GM19099 (cell line): ENCODE data around the gene FNBP1L.

Source experiments
- POLR2A ChIP-seq: IDR thresholded peaks from 3 replicates; pipeline ENCODE4 v1.6.1; 2011; ENCODE audit warnings: low read depth; ENCODE audit not compliant: insufficient read length; ENCODE audit errors: extremely low read depth

Gene FNBP1L

DNA sequence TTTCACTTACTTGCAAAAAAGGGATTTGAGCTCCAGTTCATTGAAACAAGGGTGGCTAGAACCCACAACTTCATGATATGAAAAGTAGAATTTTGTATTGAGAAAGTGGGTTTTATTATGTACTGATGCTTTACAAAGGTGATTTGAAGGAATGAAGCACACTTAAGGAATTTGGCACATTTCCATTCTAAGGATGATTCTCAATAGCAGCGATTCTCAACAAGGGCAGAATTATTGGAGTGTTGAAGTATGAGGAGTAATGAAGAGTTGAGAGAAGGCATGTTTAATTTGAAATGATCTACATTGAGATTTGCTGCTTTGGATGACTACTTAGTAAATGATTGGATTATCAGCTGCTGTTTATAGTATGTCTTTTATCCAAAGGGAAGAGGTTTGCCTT lies 54.7 kb downstream of the FNBP1L start:
- no peak for TF ChIP-seq POLR2A

DNA sequence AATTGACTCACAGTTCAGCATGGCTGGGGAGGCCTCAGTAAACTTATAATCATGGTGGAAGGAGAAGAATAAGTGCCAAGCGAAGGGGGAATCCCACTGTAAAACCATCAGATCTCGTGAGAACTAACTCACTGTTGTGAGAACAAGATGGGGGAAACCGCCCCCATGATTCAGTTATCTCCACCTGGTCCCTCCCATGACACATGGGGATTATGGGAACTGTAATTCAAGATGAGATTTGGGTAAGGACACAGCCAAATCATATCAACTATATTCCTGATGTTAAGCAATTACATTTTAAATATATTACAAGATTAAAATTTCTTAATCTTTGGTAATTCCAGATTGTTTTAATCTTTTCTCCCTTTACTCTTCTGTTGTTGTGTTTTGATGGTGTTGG lies 55.2 kb downstream of the FNBP1L start:
- no peak for TF ChIP-seq POLR2A

DNA sequence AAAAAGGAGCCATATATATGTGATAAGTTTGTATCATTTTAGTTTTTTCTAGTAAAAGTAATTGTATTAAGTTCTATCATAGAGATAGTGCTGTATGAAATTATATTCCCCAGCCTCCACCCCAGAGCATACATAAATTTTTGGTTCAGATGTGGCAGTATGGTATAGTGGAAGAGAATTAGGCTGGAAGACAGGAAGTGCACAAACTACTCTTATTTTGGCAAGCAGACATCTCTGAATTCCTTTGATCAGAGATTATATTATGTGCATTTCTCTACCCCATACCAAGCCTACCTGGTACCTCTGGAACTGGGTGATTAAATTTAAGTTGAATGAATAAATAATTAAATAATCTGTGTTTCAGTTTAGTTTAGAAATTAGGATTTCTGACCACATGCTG lies 55.9 kb downstream of the FNBP1L start:
- TF ChIP-seq POLR2A, result no peak

DNA sequence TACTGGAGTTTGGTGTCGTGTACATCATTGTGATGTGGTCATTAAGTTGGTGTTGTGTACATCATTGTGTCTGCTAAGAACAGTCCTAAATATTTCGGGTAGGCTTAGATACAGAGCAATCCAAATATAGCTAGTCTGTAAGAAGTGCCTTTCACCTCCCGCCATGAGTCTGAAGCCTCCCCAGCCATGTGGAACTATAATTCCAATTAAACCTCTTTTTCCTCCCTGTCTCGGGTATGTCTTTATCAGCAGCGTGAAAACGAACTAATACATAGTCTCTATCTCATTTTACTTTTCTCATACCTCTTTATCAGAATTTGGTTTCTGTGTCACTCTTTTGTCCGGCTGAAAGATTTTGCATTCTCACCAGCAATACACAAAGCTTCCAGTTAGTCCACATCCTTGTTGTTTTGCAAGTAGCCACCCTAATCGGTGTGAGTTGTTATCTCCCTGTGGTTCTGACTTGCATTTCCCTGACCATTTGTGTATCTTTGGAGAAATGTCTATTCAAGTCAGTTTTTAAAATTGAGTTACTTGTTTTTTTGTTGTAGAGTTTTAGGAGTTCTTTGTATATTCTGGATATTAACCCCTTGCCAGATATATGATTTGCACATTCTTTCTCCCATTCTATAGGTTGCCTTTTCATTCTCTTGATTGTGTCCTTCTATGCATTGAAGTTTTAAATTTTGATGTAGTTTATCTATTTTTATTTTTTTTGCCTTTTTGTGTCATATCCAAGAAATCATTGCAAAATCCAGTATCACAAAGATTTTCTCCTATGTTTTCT lies 56.5 kb downstream of the FNBP1L start:
- TF ChIP-seq POLR2A, result no peak

DNA sequence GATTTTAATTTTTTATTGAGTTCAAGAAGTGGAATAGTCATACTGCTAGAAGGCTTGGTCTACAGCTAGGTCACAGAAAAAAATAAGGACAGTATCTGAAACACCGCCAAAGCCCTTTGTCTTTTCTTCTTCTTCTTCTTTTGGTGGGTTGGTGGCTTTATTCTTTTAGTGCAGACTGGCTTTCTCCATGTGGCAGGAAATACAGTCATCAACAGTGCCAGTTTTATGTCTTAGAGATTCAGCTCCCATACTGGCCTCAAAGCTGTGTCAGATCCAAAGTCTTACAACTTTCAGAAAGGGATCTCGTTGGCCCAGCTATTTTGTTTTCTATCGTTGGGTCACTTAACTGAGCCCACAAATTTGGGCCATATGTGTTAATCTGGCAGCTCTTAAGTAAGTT lies 58.2 kb downstream of the FNBP1L start:
- TF ChIP-seq POLR2A, result no peak

DNA sequence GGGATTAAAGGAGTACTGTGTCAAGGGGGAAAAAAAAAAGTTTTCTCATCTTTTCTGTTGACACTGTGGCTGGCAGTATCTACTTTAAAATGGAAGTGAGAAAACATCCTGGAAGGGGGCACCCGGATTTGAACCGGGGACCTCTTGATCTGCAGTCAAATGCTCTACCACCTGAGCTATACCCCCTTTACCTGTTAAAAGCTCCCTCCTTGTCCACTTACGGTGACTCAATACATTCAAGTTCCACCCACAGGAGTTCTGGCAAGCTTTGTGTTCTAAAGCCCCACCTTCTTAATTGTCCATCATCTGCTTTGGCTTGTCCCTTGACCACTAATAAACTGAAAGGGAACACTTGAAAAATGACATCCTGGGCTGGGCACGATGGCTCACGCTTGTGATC lies 68.2 kb downstream of the FNBP1L start:
- no peak for TF ChIP-seq POLR2A

DNA sequence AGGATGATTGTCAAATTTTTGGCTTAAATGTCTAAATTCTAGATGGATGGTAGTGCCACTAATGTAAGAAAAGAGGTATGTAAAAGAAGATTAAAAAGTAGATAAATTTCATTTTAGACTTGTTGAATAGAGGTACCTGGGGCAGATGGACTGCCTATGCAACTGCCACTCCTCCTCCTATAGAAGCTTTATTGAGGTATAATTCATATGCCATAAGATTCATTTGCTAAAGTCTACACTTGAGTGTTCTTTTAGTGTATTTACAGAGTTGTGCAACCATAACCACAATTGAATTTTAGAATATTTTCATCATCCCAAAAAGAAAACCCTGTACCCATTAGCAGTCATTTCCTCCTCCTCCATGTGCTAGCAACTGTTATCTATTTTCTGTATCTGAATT lies 70.6 kb downstream of the FNBP1L start:
- no peak for TF ChIP-seq POLR2A

DNA sequence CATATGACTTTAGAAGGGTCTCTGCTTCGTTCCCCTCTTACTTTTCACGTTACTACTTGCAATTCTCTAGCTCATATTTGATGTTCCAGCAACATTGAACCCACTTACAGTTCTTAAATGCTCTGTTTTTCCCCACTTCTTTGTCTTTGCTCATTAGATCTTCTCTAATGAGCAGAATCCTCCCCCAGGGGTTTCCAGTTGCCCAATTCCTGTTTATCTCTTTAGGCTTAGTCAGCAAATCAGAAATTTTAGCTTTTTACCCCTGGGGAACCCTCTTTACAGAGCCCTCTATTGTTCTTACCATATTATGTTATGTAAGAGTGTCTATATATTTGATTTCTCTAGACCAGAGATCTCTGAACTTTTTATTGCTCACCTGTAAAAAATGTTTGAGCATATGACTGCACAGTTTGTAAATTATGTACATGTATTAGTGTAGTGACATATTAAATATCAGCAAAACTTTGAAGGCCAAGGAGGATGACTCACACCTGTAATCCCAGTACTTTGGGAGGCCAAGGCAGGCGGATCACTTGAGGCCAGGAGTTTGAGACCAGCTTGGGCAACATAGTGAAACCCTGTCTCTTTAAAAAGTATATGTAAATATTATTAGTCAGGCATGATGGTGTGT lies 71.4 kb downstream of the FNBP1L start:
- TF ChIP-seq POLR2A, result no peak

DNA sequence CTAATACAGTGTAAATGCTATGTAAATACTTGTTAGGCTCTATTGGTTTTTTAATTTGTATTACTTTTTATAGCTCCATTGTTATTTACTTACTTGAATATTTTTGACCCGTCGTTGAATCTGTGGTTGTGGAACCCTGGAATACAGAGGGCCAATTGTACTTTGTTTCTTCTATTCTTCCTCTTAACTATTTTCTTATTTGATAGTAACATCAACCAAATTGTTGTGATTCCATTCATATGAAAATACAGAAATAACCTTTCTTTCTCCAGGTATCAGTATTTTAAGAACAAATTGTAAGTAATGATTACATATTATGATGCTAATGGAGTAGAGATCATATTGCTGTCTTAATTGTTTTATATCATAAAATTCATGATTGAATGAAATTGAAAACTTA lies 73.7 kb downstream of the FNBP1L start:
- TF ChIP-seq POLR2A, result no peak

DNA sequence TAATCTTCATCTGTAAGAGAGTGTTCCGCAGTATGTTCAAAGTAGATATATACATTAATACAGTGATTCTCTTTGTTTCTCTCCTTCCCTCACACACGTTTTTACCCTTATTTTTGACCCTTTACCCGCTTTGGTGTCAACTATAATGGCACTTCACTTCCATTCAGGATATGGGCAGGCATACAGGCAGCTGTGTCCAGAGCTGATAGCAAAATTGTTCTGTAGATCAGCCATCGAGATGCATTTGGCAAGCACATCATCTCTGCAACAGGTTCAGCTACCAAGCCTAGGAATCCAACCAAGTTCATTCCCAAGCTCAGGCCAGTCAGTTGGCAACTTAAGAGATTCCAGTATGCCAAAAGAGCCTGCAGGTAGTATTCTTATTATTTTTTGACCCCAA lies 74.8 kb downstream of the FNBP1L start:
- no peak for TF ChIP-seq POLR2A

DNA sequence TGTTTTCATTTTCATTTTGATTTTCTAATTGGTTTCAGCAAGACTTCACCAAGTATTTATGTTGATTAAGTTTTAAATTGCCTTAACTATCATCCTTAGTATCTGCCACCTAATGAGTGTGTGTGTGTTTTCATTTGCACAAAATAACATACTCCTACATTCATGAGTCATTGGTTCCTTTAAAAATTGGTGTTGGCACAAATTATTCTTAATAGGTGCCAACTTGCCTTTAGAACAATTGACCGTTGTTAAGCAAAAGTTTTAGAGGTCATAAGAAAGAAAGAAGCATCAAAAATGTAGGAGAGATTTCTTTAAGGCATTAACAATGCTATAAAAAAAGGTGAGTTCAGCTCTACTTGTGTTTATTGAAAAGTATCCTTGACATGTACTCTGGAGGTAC lies 77.5 kb downstream of the FNBP1L start:
- no peak for TF ChIP-seq POLR2A

DNA sequence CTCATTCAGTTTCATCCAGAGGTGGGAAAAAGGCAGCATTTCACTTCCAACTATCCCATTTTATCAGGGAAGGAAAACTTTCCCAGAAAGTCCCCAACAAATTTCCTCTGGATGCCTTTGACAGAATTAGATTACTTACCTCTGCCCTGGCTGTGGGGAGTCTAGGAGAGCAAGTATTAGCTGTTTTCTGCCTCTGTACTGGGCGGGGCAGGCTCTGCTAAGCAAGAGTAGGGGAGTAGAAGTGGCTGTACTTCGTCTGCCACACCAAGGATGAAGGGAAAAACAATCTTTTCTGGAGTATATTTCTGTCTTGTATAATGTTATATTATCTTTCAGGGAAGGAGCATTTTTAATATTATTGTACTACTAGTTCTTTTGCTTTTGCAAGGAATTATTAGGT lies 78.5 kb downstream of the FNBP1L start:
- no peak for TF ChIP-seq POLR2A

DNA sequence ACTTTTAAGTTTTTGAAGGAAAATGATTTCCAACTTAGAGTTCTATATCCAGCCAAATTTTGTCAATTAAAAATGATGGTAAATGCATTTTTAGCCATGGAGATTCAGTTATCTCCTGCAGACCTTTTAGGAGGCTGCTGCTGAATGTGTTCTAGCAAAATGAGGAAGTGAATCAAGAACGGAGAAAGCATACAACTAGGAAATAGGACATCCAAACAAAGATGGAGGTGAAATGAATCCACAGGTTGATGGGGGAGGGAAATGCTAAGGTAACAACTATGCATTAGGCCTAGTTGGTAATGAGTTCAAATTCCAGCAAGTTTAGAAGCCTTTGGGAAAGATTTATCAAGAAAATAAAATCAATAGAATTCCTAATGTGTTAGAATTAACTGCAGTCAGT lies 80.5 kb downstream of the FNBP1L start:
- no peak for TF ChIP-seq POLR2A

DNA sequence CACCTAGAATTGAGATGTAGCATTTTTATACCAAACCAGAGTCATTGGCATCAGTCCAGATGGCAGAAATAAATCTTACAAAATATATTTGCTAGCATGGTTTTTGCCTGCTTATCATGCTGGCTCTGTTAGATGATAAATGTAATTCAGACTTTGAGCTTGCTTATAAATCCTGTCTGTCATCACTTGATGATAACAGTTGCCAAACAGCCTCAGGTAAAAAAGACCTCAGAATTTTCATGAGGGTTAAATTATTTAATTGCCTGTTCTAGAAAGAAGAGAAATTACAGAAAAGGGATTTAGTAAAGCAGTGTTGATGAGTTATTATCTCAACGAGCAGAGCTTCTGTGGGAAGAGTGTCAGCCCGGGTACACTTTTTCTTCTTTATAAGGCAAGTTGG lies 83.3 kb downstream of the FNBP1L start:
- no peak for TF ChIP-seq POLR2A

DNA sequence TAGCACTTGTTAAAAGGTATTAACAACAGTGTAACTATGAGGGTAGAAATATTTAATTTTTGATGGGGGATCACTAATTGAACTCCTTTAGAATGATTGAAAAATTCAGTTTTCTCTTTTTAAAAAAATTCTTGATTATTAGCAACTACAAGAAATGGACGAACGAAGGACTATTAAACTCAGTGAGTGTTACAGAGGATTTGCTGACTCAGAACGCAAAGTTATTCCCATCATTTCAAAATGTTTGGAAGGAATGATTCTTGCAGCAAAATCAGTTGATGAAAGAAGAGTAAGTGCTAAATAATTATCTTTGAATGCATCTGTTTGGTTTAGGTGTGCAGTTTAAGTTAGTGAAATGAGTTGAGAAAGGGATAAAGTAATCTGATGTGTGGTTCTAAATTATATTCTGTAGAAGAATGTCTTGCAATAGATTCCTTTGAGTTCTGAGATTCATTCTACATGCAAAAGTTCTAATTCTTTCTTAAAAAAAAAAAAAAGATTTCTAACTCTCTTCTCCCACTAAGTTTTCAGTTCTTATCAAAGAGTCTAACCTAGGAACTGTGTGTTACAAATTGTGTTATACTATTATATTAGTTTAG lies 85.0 kb downstream of the FNBP1L start:
- TF ChIP-seq POLR2A, result no peak

DNA sequence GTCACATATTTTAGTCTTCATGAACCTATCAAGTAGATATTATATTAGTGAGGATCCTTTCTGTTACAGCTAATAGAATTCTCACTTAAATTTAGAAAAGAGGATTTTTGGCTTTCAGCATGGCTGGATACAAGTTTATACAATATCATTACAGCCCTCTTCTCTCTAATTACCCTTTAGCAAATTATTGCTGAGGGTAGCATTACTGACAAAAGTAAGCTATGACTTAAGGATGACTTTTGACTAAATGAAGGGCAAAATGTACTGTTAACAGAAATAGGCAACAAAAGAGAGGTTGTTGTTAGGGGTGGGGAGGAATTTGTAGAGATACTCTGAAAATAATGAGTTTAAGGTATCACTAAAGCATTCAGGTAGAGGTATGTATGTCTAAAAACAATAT lies 85.8 kb downstream of the FNBP1L start:
- no peak for TF ChIP-seq POLR2A

DNA sequence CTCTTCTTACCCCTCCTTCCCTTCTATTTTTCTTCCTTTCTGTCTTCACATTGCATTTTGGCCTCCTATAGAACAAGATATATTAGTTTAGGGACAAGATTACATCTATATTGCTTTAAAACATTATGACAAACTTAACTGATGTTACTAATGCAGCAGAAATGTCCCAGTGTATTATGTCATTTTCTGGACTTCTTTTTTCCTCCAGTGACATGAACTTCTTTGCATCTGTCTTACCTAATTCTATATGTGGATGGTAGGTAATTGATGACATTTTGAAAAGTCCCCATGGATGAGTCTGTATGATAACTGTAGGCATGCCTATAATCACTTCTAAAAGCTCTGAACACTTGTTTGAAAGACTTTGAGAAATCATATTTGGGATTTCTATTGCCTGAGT lies 89.5 kb downstream of the FNBP1L start:
- TF ChIP-seq POLR2A, result no peak

DNA sequence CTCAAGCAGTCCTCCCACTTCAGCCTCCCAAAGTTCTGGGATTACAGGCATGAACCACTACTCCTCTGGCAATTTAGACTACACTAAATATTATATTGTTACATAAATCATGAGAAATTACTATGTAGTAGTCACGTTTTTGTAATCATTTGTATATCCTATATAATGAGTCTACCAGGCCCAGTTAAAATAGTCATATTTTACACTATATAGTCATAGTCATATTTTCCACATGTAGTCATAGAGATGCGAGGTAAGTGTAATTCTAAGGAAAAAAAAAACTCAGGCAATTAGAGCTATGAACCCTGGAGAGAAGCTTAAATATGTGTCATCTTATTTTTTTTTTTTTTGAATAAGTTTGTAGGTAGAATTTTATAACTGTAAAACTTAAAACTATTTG lies 90.0 kb downstream of the FNBP1L start:
- no peak for TF ChIP-seq POLR2A
